HG03432 (cell line): ENCODE measurements around the gene GPBP1.
A peak's percentile ranks its signal among the peaks of the same experiment; 100 is the strongest.
"Not testable (repeated sequence)": the region's sequence is repeated elsewhere in the genome, so short reads cannot be mapped to it uniquely, and the experiment has no call there.

Experiments
- ATAC-seq: cut with Tn5 transposase; IDR thresholded peaks from one replicate; pipeline ENCODE4 v1.9.1; 2021; ENCODE audit warnings: mild to moderate bottlenecking, moderate library complexity; ENCODE audit not compliant: unreplicated experiment

GPBP1 gene, protein sequence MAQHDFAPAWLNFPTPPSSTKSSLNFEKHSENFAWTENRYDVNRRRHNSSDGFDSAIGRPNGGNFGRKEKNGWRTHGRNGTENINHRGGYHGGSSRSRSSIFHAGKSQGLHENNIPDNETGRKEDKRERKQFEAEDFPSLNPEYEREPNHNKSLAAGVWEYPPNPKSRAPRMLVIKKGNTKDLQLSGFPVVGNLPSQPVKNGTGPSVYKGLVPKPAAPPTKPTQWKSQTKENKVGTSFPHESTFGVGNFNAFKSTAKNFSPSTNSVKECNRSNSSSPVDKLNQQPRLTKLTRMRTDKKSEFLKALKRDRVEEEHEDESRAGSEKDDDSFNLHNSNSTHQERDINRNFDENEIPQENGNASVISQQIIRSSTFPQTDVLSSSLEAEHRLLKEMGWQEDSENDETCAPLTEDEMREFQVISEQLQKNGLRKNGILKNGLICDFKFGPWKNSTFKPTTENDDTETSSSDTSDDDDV

DNA sequence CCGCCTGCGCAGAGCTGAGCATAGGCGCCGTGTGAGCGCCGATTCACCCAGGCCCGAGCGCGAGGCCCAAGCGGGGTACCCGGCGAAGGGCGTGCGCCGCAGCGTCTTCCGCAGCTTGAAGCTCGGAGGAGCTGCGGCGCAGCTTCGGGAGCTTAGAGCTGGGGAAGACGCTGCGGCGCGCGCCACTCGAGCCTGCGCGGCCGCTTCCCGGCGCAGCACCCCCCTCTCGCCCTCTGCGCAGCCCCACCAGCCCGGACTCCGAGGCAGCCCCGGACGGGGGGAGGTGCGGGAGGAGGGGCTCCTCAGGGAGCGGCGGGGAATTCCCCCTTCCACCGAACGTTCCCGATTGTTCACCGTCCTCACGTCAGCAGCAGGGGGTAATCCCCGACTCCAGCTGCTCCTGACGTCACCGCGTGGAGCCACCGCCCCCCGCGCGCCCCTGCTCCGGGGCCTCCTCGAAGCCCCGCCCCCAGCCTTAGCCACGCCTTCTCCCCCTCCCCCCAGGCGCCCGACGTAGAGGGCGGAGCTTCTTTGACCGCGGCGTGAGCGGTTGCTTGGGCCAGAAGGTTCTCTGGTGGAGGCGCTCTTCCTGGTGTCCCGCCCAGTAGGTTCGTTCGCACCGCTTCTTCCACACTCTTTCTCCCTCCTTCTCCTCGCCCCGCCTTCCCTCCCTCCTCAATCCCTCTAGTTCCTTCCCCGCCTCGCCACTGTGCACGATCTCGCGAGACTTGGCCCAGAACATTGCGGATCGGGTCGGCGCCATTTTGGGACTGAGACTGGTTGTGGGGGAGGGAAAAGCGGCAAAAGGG lies at the start of gene GPBP1:
GPBP1 (plus strand) TSS at position 741 of the 809 bp plus-strand sequence. CDS start 40,072 bp downstream, outside the sequence.
- ATAC-seq: peak; percentile 71

DNA sequence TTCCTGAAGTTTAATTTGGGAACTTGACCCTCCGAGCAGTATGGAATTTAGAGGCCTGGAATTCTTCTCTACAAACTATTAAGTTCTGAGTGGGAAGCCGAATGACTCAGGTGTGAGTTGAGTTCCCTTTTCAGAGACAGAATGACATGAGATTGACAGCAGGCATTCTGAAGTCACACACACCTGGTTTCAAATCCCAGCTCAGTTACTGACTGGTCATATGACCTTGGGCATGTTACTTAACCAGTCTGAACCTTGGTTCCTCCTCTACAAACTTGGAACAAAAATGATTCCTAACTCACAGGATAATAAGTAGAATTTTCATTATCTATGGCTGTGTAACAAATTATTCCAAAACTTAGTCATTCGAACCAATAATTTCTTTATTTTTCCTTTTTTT lies 45.5 kb upstream of the GPBP1 start:
- ATAC-seq: no peak

DNA sequence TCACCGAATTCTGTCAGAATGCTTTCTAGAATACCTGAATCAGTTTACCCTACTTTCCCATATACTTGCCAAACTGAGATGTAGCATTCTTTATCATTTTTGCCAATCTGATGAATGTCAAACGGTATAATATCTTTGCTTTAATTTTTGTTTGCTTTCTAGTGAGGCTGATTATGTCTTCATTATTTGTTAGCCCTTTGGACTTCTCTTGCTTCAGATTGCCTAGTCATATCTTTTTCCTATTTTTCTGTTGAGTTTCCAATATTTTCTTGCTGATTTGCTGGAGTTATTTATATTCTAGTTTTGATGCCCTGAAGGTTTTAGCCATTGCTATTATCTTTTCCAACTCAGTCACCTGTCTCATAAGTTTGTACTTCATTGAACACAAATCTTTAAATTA lies 40.3 kb upstream of the GPBP1 start:
- no peak for ATAC-seq

DNA sequence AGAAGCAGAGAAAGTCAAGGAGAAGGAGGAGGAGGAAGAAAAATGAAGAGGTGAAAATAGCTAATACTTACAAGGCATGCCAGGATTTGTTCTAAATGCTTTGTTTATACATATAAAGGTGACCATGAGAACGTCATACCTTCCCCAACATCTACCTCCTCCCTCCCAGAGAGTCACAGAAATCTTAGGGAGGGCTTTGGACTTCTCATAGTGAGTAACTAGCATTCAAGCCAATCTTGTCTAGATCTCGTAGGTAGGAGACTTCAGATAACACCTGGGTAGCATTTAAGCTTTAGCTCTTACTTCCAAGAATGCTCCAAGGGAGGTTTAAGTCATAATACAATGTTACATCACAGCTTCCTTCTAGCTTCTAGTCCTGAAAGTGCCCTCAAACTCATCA lies 36.5 kb upstream of the GPBP1 start:
- ATAC-seq: no peak

DNA sequence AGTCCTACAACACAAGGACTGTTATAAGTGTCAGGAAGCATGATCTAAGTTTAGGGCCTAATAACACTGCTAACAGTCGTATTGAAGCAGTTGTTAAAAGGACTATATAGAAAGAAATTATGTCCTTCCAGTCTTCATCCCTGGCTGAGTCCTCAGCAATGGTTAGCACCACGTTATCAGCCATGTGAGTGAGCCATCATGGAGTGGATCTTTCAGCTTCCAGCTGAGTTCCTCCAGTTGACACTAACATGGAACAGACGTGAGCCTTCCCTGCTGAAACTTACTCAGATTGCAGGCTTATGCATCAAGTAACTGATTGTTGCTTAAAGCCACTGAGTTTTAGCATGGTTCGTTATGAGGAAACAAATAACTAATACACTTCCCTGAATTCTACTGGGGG lies 21.5 kb upstream of the GPBP1 start:
- no peak for ATAC-seq

DNA sequence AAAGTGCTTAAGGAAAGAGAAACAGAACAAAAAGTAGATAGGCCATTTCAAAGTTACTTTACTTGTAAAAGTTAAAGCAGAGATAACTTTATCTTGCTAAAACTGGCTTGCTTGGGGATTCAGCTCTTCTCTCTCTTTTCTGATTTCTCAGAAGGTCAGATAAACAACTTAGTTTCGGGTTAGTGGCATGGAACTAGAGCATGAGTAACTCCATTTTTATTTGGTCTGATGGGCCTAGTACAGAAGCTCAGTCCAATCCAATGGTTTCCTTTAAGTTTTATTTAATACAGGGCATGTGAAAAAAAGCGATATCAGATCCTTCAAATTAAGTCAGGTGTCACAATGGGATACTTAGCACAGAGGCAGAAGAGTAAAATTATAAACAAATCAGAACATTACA lies 18.8 kb upstream of the GPBP1 start:
- ATAC-seq: no peak

DNA sequence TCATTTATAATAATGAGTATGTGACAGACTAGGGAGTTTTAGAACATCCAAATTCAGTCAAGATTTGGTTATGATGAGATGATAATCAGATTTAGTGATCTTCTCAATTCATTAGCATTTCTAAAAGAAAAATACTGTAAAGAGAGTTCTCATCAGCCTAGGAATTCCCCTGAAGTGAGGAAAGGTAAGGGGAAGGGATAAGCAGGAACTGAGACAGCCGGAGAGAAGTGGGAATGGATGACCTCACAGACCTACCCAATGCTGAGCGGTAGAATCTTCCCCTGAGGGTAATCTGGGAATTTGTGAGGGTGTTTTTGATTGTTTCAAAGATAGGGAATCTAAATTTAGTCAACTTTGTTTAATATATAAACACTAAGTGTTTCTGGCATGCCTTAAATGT lies 16.7 kb upstream of the GPBP1 start:
- ATAC-seq: no peak

DNA sequence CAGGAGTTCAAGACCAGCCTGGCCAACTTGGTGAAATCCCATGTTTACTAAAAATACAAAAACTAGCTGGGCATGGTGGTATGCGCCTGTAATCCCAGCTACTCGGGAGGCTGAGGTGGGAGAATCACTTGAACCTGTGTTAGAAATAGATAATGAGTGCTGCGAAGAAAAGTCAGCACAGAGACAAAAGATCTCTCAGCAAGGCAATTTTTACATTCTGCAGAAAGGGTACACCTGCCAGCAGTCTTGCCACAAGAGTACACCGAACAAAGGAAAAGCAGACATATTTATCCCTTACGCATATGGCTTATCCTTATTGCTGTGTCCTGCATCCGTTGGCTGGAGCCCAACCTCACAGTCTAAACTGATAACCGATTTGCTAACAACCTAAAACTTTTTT lies 16.2 kb upstream of the GPBP1 start:
- ATAC-seq: no peak

DNA sequence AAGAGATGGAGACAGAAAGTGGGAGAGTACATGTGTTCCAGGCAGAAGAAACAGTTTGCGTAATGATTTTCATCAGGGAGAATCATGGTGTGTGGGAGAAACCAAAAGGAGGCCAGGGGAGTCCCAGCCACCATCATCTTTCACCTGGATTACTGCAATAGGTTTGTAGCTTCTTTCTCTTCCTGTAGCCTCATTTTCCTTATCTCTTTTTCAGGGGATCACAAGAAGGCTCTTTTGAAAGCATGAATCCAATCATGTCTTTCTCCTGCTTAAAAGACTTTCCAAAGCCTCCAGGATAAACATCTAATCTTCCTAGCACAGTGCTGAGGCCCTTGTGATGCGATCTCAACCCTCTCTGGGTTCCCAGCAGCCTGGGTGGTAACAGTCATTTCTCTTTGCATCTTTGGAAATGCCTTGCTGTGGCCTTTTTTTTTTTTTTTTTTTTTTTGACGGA lies 10.3 kb upstream of the GPBP1 start:
- ATAC-seq: no peak

DNA sequence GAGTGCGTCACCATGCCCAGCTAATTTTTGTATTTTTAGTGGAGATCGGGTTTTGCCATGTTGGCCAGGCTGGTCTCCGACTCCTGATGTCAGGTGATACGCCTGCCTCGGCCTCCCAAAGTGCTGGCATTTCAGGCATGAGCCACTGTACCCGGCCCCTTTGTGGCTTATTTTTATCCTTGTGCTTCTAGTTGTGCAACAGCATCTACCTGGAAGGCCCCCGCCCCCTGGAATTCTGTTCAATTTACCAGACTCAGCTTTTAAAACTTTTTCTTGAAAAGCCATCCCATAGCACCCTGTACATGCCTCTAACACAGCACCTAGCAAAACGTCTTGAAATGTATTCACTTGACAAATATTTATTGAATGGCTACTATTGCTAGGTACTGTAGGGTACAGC lies 9.7 kb upstream of the GPBP1 start:
- ATAC-seq: no peak

DNA sequence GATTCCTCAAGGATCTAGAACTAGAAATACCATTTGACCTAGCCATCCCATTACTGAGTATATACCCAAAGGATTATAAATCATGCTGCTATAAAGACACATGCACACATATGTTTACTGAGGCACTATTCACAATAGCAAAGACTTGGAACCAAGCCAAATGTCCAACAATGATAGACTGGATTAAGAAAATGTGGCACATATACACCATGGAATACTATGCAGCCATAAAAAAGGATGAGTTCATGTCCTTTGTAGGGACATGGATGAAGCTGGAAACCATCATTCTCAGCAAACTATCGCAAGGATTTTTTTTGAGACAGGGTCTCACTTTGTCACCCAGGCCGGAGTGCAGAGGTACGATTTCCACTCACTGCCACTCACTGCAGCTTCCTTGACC lies 8.7 kb upstream of the GPBP1 start:
- not testable (repeated sequence) for ATAC-seq

DNA sequence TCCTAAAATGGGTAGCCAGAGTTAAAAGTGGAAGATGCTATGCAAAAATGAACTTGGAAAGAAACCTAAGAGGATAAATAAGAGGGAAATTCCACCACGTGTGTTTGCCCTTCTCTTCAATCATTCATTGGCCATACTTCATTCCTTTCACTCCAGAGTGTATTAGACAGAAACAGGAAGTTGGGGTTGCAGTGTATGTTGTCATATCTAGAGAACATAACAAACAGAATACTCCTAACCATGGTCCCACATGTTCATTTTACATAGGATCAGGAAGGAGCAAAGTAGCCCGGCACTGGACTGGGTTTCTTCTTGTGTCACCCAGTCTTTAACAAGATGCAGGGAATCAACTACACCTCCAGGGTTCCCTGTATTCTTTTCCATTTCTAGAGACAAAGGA lies 7.6 kb upstream of the GPBP1 start:
- peak; percentile 74 for ATAC-seq

DNA sequence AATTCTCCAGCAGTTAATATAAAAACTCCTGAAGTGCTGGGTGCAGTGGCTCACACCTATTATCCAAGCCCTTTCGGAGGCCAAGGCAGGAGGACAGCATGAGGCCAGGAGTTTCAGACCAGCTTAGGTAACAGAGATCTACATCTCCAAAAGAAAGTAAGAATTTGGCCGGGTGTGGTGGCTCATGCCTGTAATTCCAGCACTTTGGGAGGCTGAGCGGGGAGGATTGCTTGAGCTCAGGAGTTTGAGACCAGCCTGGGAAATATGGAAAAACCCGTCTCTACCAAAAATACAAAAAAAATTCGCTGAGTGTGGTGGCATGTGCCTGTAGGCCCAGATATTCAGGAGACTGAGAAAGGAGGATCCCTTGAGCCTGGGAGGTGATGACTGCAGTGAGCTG lies 6.7 kb upstream of the GPBP1 start:
- ATAC-seq: no peak

DNA sequence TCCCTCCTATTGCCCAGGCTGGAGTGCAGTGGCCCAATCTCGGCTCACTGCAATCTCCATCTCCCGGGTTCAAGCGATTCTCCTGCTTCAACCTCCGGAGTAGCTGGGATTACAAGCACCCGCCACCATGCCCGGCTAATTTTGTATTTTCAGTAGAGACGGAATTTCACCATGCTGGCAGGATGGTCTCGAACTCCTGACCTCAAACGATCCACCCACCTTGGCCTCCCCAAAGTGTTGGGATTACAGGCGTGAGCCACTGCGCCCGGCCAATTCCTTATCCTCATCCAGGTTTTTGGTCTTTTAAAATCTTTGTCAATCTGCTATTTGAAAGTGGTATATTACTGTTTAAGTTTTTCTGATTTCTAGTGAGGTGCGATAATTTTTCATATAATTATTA lies 3.7 kb upstream of the GPBP1 start:
- not testable (repeated sequence) for ATAC-seq

DNA sequence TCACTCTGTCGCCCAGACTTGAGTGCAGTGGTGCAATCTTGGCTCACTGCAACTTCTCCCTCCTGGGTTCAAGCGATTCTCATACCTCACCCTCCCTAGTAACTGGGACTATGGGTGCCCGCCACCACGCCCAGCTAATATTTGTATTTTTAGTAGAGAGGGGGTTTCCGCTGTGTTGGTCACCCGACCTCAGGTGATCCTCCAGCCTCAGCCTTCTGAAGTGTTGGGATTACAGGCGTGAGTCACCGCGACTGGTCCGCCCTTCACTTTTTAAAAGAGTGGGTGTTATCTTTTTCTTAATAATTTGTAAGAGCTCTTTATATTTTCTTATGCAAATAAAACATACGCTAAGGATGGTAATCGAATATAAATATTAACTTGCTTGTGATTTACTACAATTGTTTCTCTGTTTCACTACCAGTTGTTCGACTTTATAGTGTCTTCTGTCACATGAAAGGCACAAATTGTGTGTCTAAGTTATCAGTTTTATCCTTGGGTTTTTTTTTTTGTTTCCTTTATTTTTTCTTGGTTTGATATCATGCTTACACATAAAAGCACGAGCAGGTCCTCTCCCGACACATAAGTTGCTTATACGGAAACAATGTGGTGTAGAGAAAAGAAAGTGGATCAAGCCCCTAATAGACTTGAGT lies 1.9 kb upstream of the GPBP1 start:
- no peak for ATAC-seq

DNA sequence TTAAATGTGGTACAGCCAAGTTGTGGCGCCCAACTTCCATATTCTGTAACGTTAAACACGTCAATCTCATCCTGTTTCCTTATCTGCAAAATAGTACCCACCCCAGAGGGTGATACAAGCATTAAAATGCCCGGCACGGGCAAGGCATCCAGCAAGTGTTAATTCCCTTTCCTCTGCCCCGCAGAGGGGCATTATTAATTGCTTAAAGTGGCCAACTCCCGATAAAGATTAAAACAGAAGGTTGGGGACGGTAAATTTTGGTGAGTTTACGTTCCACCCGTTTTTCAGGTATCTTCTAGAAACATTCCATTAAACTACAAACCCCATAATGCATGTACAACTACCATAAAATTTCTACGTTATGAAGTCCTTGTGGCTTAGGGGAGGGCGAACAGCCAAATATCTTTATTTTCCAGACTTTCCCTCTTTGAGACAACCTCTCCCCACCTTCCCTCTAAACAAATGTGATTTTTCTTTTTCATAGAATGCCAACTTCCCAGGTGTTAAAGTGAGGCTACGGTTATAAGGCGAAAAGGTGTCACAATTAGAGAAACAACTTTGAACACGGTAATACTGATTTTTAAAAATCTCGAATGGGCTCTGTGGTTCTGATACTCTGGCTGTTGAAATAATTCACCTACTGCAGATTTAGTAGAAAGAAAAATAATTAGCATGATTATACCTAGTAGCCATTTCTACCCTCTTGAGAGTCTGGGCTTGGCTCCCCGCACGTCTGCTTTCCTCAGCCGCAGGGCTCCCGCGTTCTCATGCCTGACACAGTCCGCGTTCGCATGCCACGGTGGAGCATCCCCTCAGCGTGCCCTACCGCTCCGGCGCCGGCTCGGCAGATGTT lies 1.2 kb upstream of the GPBP1 start:
- no peak for ATAC-seq

DNA sequence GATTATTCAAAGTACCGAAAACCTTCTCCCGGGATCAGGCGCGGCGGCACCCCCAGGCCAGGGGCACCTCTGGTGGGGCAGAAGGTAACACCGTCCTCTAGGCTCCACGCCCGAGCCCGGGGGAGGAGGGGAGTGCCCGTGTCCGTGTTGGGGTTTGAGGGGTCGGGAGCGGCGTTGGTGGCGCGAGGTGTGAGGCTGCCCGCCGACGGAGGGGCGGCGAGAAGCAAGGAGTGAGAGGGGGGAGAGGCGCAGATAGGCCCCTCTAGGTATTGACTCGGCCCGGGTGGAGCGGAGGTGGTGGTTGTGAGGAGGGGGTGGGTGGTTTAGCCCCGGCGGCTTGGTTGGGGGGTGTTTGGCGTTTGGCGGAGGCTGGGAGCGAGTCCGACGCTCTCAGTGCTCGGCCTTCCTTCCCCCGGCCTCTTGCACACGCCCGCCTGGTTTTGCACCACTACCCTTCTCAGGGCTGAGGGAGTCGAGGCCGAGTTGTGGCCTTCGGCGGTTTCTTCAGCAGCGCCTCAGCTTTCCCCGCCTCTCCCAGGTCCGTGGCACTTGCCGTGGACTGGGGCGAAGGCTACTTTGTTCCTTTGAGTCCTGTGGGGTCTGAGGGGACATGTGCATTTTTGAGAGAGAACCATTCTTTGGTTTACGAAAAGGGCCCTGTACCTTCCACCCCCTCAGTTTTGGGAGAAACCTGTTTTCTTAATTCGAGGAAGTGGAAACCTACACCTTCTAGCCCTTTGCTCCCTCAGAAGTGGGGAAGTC lies 450 bp downstream of the GPBP1 start:
- ATAC-seq: peak; percentile 2

DNA sequence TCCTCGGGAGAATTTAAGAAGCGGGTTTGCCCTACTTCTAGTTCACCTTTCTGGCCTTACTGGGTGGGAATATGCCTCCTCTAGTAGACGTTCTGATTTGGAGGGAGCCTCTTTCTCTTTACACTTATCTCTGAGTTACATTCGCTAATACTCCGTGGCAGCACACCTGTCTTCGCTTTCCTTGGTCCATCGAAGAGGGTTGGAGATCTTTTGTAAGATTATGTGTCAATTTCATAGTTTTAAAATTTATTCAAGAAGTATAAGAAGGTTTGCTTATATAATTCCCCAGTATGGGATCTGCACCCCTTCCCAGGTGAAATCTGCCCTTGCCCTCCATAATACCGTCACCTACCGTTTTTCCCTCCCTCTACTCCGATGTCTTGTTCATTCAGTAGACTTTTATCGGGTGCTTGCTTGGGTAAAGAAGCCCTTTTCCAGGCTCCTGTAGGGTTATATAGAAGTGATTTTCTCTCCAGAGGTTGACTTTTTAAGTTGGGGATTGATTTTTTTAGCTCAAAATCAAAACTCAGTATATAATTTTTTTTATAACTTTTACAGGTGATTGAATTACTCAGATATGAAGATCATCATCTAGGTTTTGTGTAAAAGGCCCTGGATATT lies 1.1 kb downstream of the GPBP1 start:
- no peak for ATAC-seq

DNA sequence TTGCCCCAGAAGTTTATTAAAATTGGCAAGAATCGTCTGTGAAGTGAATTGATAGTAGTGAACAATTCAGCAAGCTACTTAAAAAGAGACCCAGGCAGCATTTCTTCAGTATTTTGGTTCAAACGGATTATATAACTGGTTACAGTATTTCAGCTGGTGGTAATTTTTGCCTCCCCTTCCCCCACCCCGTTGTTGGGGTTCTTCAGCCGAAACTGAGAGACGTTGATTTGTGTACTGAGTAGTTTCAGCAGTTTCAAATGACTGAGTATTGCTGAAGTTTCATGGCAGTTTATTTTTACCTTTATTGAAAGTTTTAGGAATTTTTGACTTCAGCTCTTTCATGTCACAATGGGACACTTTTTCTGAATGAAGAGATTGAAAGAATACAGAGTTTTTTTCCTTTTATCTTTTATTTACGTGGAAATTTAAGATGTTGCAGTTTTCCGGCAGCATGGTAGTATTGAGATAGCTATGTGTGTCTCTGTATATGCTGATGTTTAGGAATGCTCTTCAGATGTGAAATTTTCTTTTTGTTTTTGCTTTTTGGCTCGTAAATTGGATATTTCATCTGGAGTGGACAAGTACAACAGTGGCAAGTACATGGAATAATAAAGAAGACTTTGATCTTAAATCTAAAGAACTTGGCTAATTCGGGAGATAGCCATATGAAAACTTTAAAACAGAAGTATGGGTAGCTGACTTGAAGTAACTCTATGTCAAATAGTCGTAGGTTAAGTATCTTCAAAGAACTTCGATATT lies 1.9 kb downstream of the GPBP1 start:
- no peak for ATAC-seq
